GM12878 (cell line): ENCODE results near the gene BBS4. TPM values are rescaled to one million over a fixed set of nuclear protein-coding genes. Genes with fewer than 3 reads are reported as not detected.

ENCODE experiments used
- ATAC-seq: fragments of 200-7000 bp; cut with Tn5 transposase; 3 replicates; pipeline ENCODE4 v1.9.1; 2020; ENCODE audit warnings: mild to moderate bottlenecking, moderate library complexity
- BruUV-seq: library from RNA; stranded (reverse); fragments of 400-500 nt; replicated peaks from 2 replicates; lab custom pipeline; 2021; lab: Mats Ljungman, UMichigan
- CTCF ChIA-PET: fragments of 300-600 bp; sonication (Branson Sonifier 250); formaldehyde crosslinking; extraction: SDS; loops from one replicate; lab custom pipeline; 2021; ENCODE audit warnings: inconsistent platforms; lab: Yijun Ruan, JAX
- POLR2A ChIA-PET: fragments of 350-600 bp; formaldehyde crosslinking; extraction: SDS; loops from one replicate; lab custom pipeline; 2021; ENCODE audit warnings: inconsistent platforms; lab: Charles Lee
- RAD21 ChIA-PET: fragments of 300-600 bp; sonication (Branson Sonifier 250); formaldehyde crosslinking; loops from one replicate; lab custom pipeline; 2023; ENCODE audit warnings: antibody characterized with exemption; ENCODE audit not compliant: unreplicated experiment; lab: Charles Lee
- SMC1A ChIA-PET: fragments of 300-600 bp; sonication (Branson Sonifier 250); formaldehyde crosslinking; loops from one replicate; lab custom pipeline; 2023; ENCODE audit not compliant: unreplicated experiment, uncharacterized antibody; lab: Charles Lee
- DNase-seq: peaks from one replicate; pipeline ENCODE4 v3.0.0-alpha.2; 2011; ENCODE audit warnings: low read depth, low spot score
- FAIRE-seq: peaks from 3 replicates; lab custom pipeline; 2011; peaks lifted over from hg19 to GRCh38; lab: Jason Lieb, UNC
- H2AFZ ChIP-seq: 2 replicates; pipeline ENCODE4 v1.6.0; 2011; ENCODE audit warnings: low read depth, low read length, control low read depth; ENCODE audit not compliant: control insufficient read depth
- H3K27ac ChIP-seq: 2 replicates; pipeline ENCODE4 v1.5.1; 2011; ENCODE audit warnings: control low read depth; ENCODE audit not compliant: control insufficient read depth, insufficient read depth
- H3K27me3 ChIP-seq, 2 experiments: replicated peaks in 1 of 2; 2 replicates each; pipeline versions ENCODE4 v1.6.0 to v1.6.1; 2011; ENCODE audit warnings: low read length in 1 of 2; ENCODE audit not compliant: control insufficient read depth in 2 of 2, insufficient read depth in 2 of 2
- H3K36me3 ChIP-seq, 2 experiments: 2 replicates each; pipeline ENCODE4 v1.5.1; 2011; ENCODE audit warnings: low read length in 1 of 2; ENCODE audit not compliant: control insufficient read depth in 2 of 2, insufficient read depth in 2 of 2
- H3K4me1 ChIP-seq: 2 replicates; pipeline ENCODE4 v1.6.1; 2011; ENCODE audit warnings: mild to moderate bottlenecking, low read length, moderate library complexity, mixed read lengths; ENCODE audit not compliant: control insufficient read depth, insufficient read depth
- H3K4me2 ChIP-seq: 2 replicates; pipeline ENCODE4 v1.6.0; 2011; ENCODE audit warnings: control low read depth; ENCODE audit not compliant: control insufficient read depth, insufficient read depth
- H3K4me3 ChIP-seq: fragments of 200-600 bp; sonication (generic); 2 replicates; pipeline ENCODE4 v1.5.1; 2016
- H3K79me2 ChIP-seq: 2 replicates; pipeline ENCODE4 v1.6.0; 2011; ENCODE audit warnings: low read length; ENCODE audit not compliant: control insufficient read depth, insufficient read depth
- H3K9ac ChIP-seq: 2 replicates; pipeline ENCODE4 v1.8.0; 2011; ENCODE audit warnings: low read length, control low read depth, mixed read lengths; ENCODE audit not compliant: control insufficient read depth, insufficient read depth
- H3K9me3 ChIP-seq: replicated peaks from 3 replicates; pipeline ENCODE4 v1.5.1; 2011; ENCODE audit warnings: mild to moderate bottlenecking, low read length; ENCODE audit not compliant: control insufficient read depth, insufficient read depth
- H4K20me1 ChIP-seq: 2 replicates; pipeline ENCODE4 v1.6.0; 2011; ENCODE audit not compliant: control insufficient read depth, insufficient read depth
- IRF5 ChIP-seq: fragments of 450-650 bp; IDR thresholded peaks from 2 replicates; pipeline ENCODE4 v1.6.1; 2017; ENCODE audit warnings: borderline replicate concordance
- JUNB ChIP-seq: IDR thresholded peaks from 2 replicates; pipeline ENCODE4 v1.6.1; 2016; ENCODE audit warnings: antibody characterized with exemption, mild to moderate bottlenecking
- MXI1 ChIP-seq: fragments of 150-350 bp; IDR thresholded peaks from 2 replicates; pipeline ENCODE4 v1.6.1; 2011; ENCODE audit warnings: low read depth, mild to moderate bottlenecking, inconsistent platforms, low read length, improper control_type of control experiment
- WGBS: methylation state at CpG from one replicate; pipeline ENCODE4 v1.1.6; 2016; ENCODE audit warnings: low lambda C conversion rate; ENCODE audit not compliant: insufficient replicate concordance, insufficient coverage; ENCODE audit errors: missing lambda C conversion rate; 5-methylcytosine and 5-hydroxymethylcytosine counted together
- in situ Hi-C: fragments of 300-500 bp; cut with MboI; formaldehyde crosslinking; loops from 9 replicates; pipeline ENCODE4 v1.14.3; 2018; ENCODE audit warnings: mixed read lengths
- intact Hi-C: fragments of 100-400 bp; cut with micrococcal nuclease; formaldehyde crosslinking; loops from one replicate; pipeline ENCODE4 v1.14.2; 2022; ENCODE audit not compliant: unreplicated experiment
- polyA plus RNA-seq, 11 experiments: library from polyadenylated mRNA; depleted of rRNA in 4 of 11; unstranded in 6 of 11; stranded (reverse) in 5 of 11; fragments of >200 nt; fragmentation: Nextera tagmentation in 4 of 11; fragmentation: Illumina TruSeq in 1 of 11; extraction: Ambion mirVana in 4 of 11; extraction: Trizol in 1 of 11; gene quantifications; 1 replicate in 1 of 11; 2 replicates in 10 of 11; pipeline versions ENCODE4 v1.2.1 to v1.2.3, GENCODE V29; 2011 to 2016; ENCODE audit warnings: inconsistent platforms in 2 of 11, missing spikeins in 2 of 11, low read depth in 1 of 11
- total RNA-seq, 4 experiments: library from RNA; depleted of rRNA in 3 of 4; stranded (reverse); fragments of >200 nt in 3 of 4; fragmentation: Illumina TruSeq in 1 of 4; extraction: Trizol in 1 of 4; gene quantifications; 2 replicates each; pipeline versions ENCODE4 v1.2.1 to v1.2.3, GENCODE V29; 2013 to 2021
- TF ChIP-seq, protein P1 (sequence below): IDR thresholded peaks from 2 replicates; pipeline ENCODE4 v1.6.1; 2011; ENCODE audit warnings: low read depth, low read length, improper control_type of control experiment, borderline replicate concordance

BBS4 gene
- total and polyA plus RNA-seq, 10 of the 15 experiments (the other 5 are each of a cell fraction or from before 2014, with no cell fraction given) = 7.2 to 22.1 (median 9.9) TPM

DNA sequence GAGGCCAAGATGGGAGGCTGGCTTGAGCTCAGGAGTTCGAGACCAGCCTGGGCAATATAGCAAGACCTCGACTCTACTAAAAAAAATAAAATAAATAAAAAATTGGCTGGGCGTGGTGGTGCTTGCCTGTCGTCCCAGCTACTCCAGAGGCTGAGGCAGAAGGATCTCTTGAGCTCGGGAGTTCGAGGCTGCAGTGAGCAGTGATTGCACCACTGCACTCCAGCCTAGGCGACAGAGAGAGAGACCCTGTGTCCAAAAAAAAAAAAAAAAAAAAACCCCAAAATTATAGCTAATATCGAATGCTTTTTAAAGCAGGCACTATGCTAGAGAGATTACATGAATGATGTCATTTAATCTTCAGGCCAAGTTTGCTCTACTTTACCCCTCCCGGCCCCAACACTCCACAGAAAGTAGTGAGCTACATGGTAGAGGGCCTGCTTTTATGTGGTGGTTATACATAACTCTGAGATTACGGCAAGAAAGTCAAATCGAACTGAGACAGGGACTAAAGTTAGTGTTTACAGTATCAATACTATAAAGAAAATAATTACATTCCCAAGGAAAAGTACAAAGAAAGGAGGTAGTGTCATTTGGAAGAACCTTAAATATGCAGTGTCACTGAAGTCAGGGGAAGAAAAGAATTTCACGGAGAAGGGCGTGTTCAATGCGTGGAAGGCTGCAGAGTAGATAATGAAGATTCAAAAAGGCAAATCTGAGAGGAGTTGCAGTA lies 96.4 kb downstream of the BBS4 start:
- Histone ChIP-seq H4K20me1 (peaks cover 3% of the 10 kb centered on the region; the same call in 1 of the 2 replicates), H3K9ac (peak overlapping the region; percentile 97), H3K9me3 (no peaks in the 10 kb centered on the region), H3K27me3 (no peaks in the 10 kb centered on the region), H3K79me2 (peaks cover 60% of the 10 kb centered on the region), H3K4me2 (peak overlapping the region; percentile 94), H2AFZ (no peak overlapping the region; the same call in 1 of the 2 replicates), H3K4me1 (peaks cover 31% of the 10 kb centered on the region), H3K27ac (peak overlapping the region; percentile 93), H3K36me3 (0 out of 4 replicates have a peak, but pooled peaks cover 0 to 5% of the 10 kb centered on the region in 2 experiments), H3K4me3 (peak overlapping the region; percentile 94)
- ChIA-PET SMC1A (interaction anchor here (1.0 to 3.2 kb wide), 6 partner anchors 15 to 96 kb away, joined by 3 to 14 read pairs (median 4); partner anchors contain the start of genes BBS4 and HIGD2B), RAD21 (interaction anchor here (0.6 to 2.1 kb wide), 3 partner anchors 43 to 1262 kb away, joined by 3 to 10 read pairs (median 8); no protein-coding TSS in a partner anchor), POLR2A (interaction anchor here (0.6 to 1.2 kb wide), 6 partner anchors 11 to 324 kb away, joined by 3 to 7 read pairs (median 3); no protein-coding TSS in a partner anchor), CTCF (interaction anchor here (0.9 to 2.1 kb wide), 6 partner anchors 9 to 65 kb away, joined by 3 to 9 read pairs (median 4); no protein-coding TSS in a partner anchor)
- in situ Hi-C loops (loop anchor here (10.0 kb wide), 1 partner anchor 852 kb away; the partner anchor contains the start of gene NPTN), intact Hi-C loops (loop anchor here (2.0 to 10.0 kb wide), 3 partner anchors 40 to 462 kb away; partner anchors contain the start of genes BBS4 and HIGD2B)
- TF ChIP-seq, protein P1, sequence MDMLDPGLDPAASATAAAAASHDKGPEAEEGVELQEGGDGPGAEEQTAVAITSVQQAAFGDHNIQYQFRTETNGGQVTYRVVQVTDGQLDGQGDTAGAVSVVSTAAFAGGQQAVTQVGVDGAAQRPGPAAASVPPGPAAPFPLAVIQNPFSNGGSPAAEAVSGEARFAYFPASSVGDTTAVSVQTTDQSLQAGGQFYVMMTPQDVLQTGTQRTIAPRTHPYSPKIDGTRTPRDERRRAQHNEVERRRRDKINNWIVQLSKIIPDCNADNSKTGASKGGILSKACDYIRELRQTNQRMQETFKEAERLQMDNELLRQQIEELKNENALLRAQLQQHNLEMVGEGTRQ = no peak
- TF ChIP-seq MXI1 (peak; percentile 76; the same call in 1 of the 2 replicates), IRF5 (no peak), JUNB (0 out of 2 replicates have a peak, but pooled peaks have one; percentile 5)
- ATAC-seq (no peak), FAIRE-seq (no peak), DNase-seq (no peak)
- WGBS = 12% methylated on average over 13 of the region's 14 CpGs
- TSS peak; percentile 63 for BruUV-seq
